CD4-positive, alpha-beta memory T cell (primary cell): ENCODE results near the gene SPHK2. TPM values are rescaled to one million over a fixed set of nuclear protein-coding genes. Genes with fewer than 3 reads are reported as not detected.

Experiments used
- CTCF ChIA-PET: fragments of 350-600 bp; sonication (Branson Sonifier 250); formaldehyde crosslinking; loops from one replicate; lab custom pipeline; 2021; ENCODE audit warnings: inconsistent platforms; ENCODE audit not compliant: partially characterized antibody; lab: Charles Lee
- POLR2A ChIA-PET: fragments of 350-600 bp; sonication (Branson Sonifier 250); formaldehyde crosslinking; loops from one replicate; lab custom pipeline; 2021; ENCODE audit not compliant: partially characterized antibody; lab: Charles Lee
- DNase-seq, 5 donors: peaks; one replicate each; pipeline versions ENCODE4 v3.0.0 to v3.0.0-alpha.2; 2020 to 2022; ENCODE audit warnings: mixed read lengths in 1 of 5
- H3K27ac ChIP-seq: one replicate; pipeline ENCODE4 v1.7.0; 2013; ENCODE audit warnings: low read depth, low read length
- H3K27me3 ChIP-seq: 2 replicates; pipeline ENCODE4 v1.7.0; 2013; ENCODE audit warnings: mild to moderate bottlenecking, low read length, moderate library complexity; ENCODE audit not compliant: insufficient read depth
- H3K36me3 ChIP-seq: 2 replicates; pipeline ENCODE4 v1.7.0; 2013; ENCODE audit warnings: mild to moderate bottlenecking, low read length, moderate library complexity; ENCODE audit not compliant: insufficient read depth
- H3K4me1 ChIP-seq: 2 replicates; pipeline ENCODE4 v1.7.0; 2013; ENCODE audit warnings: mild to moderate bottlenecking, low read length, moderate library complexity; ENCODE audit not compliant: insufficient read depth
- H3K4me3 ChIP-seq, 2 donors: one replicate each; pipeline ENCODE4 v1.7.0; 2013; ENCODE audit warnings: low read length in 2 of 2, mild to moderate bottlenecking in 1 of 2
- H3K9me3 ChIP-seq, 2 donors: one replicate each; pipeline ENCODE4 v1.7.0; 2013; ENCODE audit warnings: low read length in 2 of 2, control low read depth in 1 of 2; ENCODE audit not compliant: control insufficient read depth in 1 of 2
- H3K27ac Mint-ChIP-seq, 7 donors: one replicate each; pipeline ENCODE4 v1.8.0; 2020 to 2021; ENCODE audit warnings: mixed read lengths in 7 of 7, mild to moderate bottlenecking in 6 of 7, inconsistent platforms in 3 of 7, moderate library complexity in 3 of 7
- H3K27me3 Mint-ChIP-seq, 2 donors: one replicate each; pipeline ENCODE4 v1.8.0; 2020 to 2021; ENCODE audit warnings: mixed read lengths in 2 of 2
- H3K36me3 Mint-ChIP-seq, 2 donors: one replicate each; pipeline ENCODE4 v1.8.0; 2020 to 2021; ENCODE audit warnings: mixed read lengths in 2 of 2, inconsistent platforms in 1 of 2, mild to moderate bottlenecking in 1 of 2
- H3K4me1 Mint-ChIP-seq, 4 donors: one replicate each; pipeline ENCODE4 v1.8.0; 2020 to 2021; ENCODE audit warnings: mixed read lengths in 4 of 4, mild to moderate bottlenecking in 1 of 4
- H3K4me3 Mint-ChIP-seq, 8 donors: one replicate each; pipeline ENCODE4 v1.8.0; 2020 to 2021; ENCODE audit warnings: mixed read lengths in 8 of 8, mild to moderate bottlenecking in 7 of 8, moderate library complexity in 6 of 8, inconsistent platforms in 3 of 8
- H3K9me3 Mint-ChIP-seq, 8 donors: one replicate each; pipeline ENCODE4 v1.8.0; 2020 to 2021; ENCODE audit warnings: mixed read lengths in 8 of 8, mild to moderate bottlenecking in 5 of 8, inconsistent platforms in 3 of 8, moderate library complexity in 1 of 8
- intact Hi-C: fragments of 100-400 bp; cut with micrococcal nuclease; formaldehyde crosslinking; loops from one replicate; pipeline ENCODE4 v1.15.1; 2023
- polyA plus RNA-seq, 2 donors: library from polyadenylated mRNA; unstranded; fragments of 300-500 nt; fragmentation: Illumina TruSeq; gene quantifications; one replicate each; pipeline ENCODE4 v1.2.3, GENCODE V29; 2021
- total RNA-seq, 2 experiments: library from RNA; stranded (reverse); gene quantifications; one replicate each; pipeline ENCODE4 v1.2.3, GENCODE V29; 2021

Gene SPHK2
- total and polyA plus RNA-seq, 4 experiments from 2014 or later = 6.0 to 29.1 (median 16.7) TPM

DNA sequence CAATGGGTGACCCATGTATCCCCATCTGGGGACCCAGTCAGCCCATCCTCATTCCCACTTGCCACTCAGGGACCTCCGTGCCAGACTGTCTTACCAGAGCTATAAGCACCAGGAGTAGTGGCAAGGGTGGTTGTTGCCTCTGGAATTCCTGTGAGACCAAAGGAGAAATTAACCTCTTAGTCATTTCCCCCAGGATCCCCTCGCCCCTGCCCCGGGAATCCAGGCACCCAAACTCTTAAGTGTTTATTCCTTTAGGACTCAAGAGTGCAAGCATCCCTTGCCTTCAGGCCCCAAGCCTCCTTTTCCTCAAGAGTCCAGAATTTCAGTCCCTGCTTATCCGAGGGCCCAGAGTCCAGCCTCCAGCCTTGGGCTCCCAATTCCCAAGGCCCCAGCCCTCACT, 44.4 kb downstream of the SPHK2 start:
- peaks cover 5 to 12% (median 8%) of the 10 kb centered on the region in 4 donors for H3K4me1 Mint-ChIP-seq
- no peaks in the 10 kb centered on the region for H3K27me3 Mint-ChIP-seq
- Histone ChIP-seq H3K4me3 (no peak overlapping the region), H3K4me1 (peaks cover 10% of the 10 kb centered on the region), H3K36me3 (no peaks in the 10 kb centered on the region), H3K9me3 (no peaks in the 10 kb centered on the region), H3K27ac (no peak overlapping the region), H3K27me3 (no peaks in the 10 kb centered on the region)
- no peaks in the 10 kb centered on the region for H3K9me3 Mint-ChIP-seq
- no peaks in the 10 kb centered on the region for H3K36me3 Mint-ChIP-seq
- H3K4me3 Mint-ChIP-seq = no peak overlapping the region
- H3K27ac Mint-ChIP-seq = no peak overlapping the region
- POLR2A ChIA-PET = no interaction called here
- no peak for DNase-seq
- intact Hi-C loops = no loop called here
- CTCF ChIA-PET = interaction anchor here (1.5 kb wide), 1 partner anchor 11 kb away, joined by 7 read pairs; no protein-coding TSS in a partner anchor

DNA sequence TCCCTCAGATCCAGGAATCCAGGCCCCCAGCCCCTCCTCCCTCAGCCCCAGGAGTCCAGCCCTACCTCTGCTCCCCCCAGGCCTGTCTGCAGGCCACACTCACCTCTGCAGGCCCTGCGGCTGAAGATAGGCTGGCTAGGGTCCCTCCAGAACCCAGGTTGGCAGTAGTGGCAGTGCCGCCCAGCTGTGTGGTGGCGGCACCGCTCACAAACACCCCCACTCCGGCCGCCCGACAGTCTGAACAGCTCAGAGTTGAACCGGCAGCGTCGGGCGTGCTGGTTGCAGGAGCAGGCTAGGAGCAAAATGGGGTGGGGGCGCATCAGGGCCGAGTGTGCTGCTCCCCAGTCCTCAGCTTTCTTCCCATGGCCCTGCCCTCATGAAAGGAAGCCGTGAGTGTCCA, 45.2 kb downstream of the SPHK2 start:
- ChIA-PET POLR2A (no interaction called here), CTCF (interaction anchor here (1.0 to 1.2 kb wide), 2 partner anchors 10 to 12 kb away, joined by 4 to 5 read pairs; no protein-coding TSS in a partner anchor)
- no peak overlapping the region for H3K27ac Mint-ChIP-seq
- H3K27me3 Mint-ChIP-seq = no peaks in the 10 kb centered on the region
- Histone ChIP-seq H3K4me3 (no peak overlapping the region), H3K27me3 (no peaks in the 10 kb centered on the region), H3K4me1 (peaks cover 10% of the 10 kb centered on the region), H3K36me3 (no peaks in the 10 kb centered on the region), H3K27ac (no peak overlapping the region), H3K9me3 (no peaks in the 10 kb centered on the region)
- no peak overlapping the region for H3K4me3 Mint-ChIP-seq
- DNase-seq = no peak
- intact Hi-C loops = no loop called here
- peaks cover 5 to 12% (median 8%) of the 10 kb centered on the region in 4 donors for H3K4me1 Mint-ChIP-seq
- H3K36me3 Mint-ChIP-seq = no peaks in the 10 kb centered on the region
- H3K9me3 Mint-ChIP-seq = peaks cover 0 to 2% (median 0%) of the 10 kb centered on the region in 8 donors

GRCh38 chr19:48665786-48666185, 46.5 kb downstream of the SPHK2 start:
- Histone ChIP-seq H3K36me3 (no peaks in the 10 kb centered on the region), H3K4me1 (peaks cover 7% of the 10 kb centered on the region), H3K9me3 (no peaks in the 10 kb centered on the region), H3K4me3 (no peak overlapping the region), H3K27ac (no peak overlapping the region), H3K27me3 (no peaks in the 10 kb centered on the region)
- intact Hi-C loops = no loop called here
- CTCF ChIA-PET = no interaction called here
- Mint-ChIP-seq H3K27ac (no peak overlapping the region), H3K9me3 (peaks cover 0 to 2% (median 0%) of the 10 kb centered on the region in 8 donors), H3K36me3 (no peaks in the 10 kb centered on the region), H3K4me3 (no peak overlapping the region), H3K4me1 (peaks cover 6 to 9% (median 7%) of the 10 kb centered on the region in 4 donors), H3K27me3 (no peaks in the 10 kb centered on the region)
- no peak for DNase-seq
- POLR2A ChIA-PET = no interaction called here

DNA sequence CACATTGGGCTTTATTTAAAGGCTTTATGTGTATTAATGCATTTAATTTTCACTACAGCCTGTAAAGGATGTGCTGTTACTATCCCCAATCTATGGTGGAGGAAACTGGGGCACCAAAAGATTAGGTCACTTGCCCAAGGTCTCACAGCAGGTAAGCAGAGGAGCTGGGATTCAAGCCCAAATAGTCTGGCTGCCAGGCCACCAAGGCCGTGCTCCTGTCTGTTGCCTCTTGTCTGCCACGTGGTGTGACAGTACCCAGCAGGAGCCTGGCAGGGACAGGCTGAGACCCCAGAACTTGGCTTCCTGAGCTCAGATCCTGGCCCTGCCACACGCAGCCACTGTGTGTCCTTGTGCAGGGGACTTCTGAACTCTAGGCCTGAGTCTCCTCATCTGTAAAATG, 49.0 kb downstream of the SPHK2 start:
- Mint-ChIP-seq H3K27me3 (no peaks in the 10 kb centered on the region), H3K4me3 (no peak overlapping the region), H3K27ac (no peak overlapping the region), H3K36me3 (no peaks in the 10 kb centered on the region), H3K9me3 (peaks cover 0 to 2% (median 0%) of the 10 kb centered on the region in 8 donors), H3K4me1 (peaks cover 0 to 4% (median under 1%) of the 10 kb centered on the region in 4 donors)
- no peaks in the 10 kb centered on the region for H3K4me1 ChIP-seq
- no peaks in the 10 kb centered on the region for H3K9me3 ChIP-seq
- no peak for DNase-seq
- H3K27me3 ChIP-seq = no peaks in the 10 kb centered on the region
- ChIA-PET POLR2A (interaction anchor here (0.8 to 0.9 kb wide), 2 partner anchors 10 to 31 kb away, joined by 3 read pairs; no protein-coding TSS in a partner anchor), CTCF (interaction anchor here (1.5 kb wide), 1 partner anchor 10 kb away, joined by 5 read pairs; no protein-coding TSS in a partner anchor)
- intact Hi-C loops = no loop called here
- H3K36me3 ChIP-seq = no peaks in the 10 kb centered on the region
- H3K4me3 ChIP-seq = no peak overlapping the region
- H3K27ac ChIP-seq = no peak overlapping the region

DNA sequence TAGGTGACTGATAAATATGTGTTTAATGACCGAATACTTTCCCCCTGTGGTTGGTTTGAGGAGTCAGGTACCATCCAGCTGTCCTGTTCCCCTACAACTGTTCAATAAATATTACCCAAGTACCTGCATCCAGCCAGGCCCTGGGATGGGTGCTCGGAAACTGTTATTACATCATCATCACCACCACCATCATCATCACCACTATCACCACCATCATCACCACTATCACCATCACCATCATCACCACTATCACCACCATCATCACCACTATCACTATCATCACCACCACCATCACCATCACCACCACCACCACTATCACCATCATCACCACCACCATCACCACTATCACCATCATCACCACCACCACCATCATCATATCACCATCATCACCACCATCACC, 49.5 kb downstream of the SPHK2 start:
- no peak for DNase-seq
- no peaks in the 10 kb centered on the region for H3K9me3 ChIP-seq
- no peaks in the 10 kb centered on the region for H3K27me3 ChIP-seq
- H3K27ac Mint-ChIP-seq = peak overlapping the region in 2 of 7 donors; percentile 3 to 60
- ChIA-PET CTCF (interaction anchor here (1.5 kb wide), 1 partner anchor 9 kb away, joined by 5 read pairs; no protein-coding TSS in a partner anchor), POLR2A (interaction anchor here (0.9 kb wide), 1 partner anchor 10 kb away, joined by 3 read pairs; no protein-coding TSS in a partner anchor)
- no peak overlapping the region for H3K4me3 ChIP-seq
- H3K4me1 Mint-ChIP-seq = peaks cover 0 to 4% (median under 1%) of the 10 kb centered on the region in 4 donors
- H3K27me3 Mint-ChIP-seq = no peaks in the 10 kb centered on the region
- no peaks in the 10 kb centered on the region for H3K4me1 ChIP-seq
- H3K36me3 Mint-ChIP-seq = no peaks in the 10 kb centered on the region
- no peaks in the 10 kb centered on the region for H3K36me3 ChIP-seq
- intact Hi-C loops = no loop called here
- H3K4me3 Mint-ChIP-seq = no peak overlapping the region
- H3K9me3 Mint-ChIP-seq = peaks cover 0 to 2% (median 0%) of the 10 kb centered on the region in 8 donors
- no peak overlapping the region for H3K27ac ChIP-seq

DNA sequence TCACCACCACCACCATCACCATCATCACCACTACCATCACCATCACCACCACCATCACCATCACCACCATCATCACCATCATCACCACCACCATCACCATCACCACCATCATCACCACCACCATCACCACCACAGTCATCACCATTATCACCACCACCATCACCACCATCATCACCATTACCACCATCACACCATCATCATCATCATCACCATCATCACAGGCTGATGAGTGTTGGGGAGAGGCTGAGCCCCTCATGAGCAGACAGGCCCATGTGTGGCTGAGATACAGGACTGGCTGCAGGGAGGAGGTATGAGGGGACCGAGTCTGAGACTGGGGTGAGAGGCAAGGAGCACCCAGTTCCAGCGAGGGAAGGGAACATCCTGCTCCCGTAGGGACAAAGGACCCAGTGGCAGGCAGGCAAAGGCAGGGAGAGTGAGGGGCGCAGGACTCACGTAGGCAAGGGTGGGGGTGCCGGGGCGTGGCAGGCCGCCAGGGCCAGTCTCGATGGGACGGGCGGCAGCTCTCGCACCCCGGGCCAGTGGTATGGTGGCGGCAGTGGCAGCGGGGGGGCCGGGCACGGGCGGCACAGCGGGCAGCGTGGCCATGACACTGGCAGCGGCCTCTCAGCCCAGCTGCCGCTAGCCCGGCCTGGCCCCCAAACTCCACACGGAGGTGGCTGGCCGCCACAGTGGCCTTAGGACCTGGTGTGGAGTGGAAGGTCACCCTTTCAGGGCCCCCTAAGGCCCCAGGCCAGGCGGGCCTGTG, 50.8 kb downstream of the SPHK2 start:
- H3K27ac ChIP-seq = no peak overlapping the region
- H3K36me3 ChIP-seq = no peaks in the 10 kb centered on the region
- ChIA-PET POLR2A (no interaction called here), CTCF (no interaction called here)
- Mint-ChIP-seq H3K27ac (peak overlapping the region in 3 of 7 donors; percentile 23 to 57 (median 53)), H3K36me3 (no peaks in the 10 kb centered on the region), H3K9me3 (peaks cover 0 to 2% (median 0%) of the 10 kb centered on the region in 8 donors), H3K4me3 (no peak overlapping the region), H3K4me1 (peaks cover 2 to 5% (median 3%) of the 10 kb centered on the region in 4 donors), H3K27me3 (no peaks in the 10 kb centered on the region)
- H3K4me1 ChIP-seq = peaks cover 2% of the 10 kb centered on the region
- DNase-seq = no peak
- no peaks in the 10 kb centered on the region for H3K27me3 ChIP-seq
- H3K9me3 ChIP-seq = no peaks in the 10 kb centered on the region
- intact Hi-C loops = no loop called here
- no peak overlapping the region for H3K4me3 ChIP-seq

DNA sequence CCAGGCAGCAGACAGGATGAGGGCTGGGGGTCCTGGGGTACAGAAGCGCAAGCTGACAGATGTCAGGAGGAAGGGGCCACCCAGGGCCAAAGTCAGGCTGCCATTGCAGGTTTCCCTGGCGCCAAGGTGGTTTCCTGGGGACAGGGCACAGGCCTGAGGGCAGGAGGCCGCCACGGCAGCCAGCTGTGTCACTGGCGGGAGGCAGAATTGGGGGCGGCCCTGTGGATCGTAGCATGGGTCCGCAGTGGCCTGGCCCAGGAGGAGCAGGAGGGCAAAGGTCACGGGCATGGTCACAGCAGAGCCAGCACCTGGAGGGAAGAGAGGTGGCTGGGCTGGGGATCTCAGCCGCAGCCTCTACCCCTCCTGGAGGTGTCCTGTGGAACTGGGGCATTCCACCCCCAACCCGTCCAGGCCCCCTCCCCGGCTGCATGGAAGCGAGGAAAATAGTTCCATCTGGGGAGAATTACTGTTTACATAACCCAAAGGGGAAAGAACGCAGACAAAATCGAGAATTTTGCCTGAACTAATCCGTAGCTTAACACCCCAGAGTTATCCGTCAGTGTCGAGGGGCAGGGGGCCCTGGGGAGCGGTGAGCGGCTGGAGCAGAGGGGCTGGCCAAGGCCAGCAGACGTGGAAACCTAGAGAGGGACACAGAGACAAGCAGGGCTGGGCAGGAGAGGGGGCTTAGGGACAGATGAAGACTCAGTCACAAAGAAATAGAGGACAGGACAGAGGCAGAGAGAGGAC, 51.6 kb downstream of the SPHK2 start:
- intact Hi-C loops = no loop called here
- H3K4me1 ChIP-seq = peaks cover 9% of the 10 kb centered on the region
- peak overlapping the region in 1 of 7 donors; percentile 37 for H3K27ac Mint-ChIP-seq
- peaks cover 7 to 9% (median 8%) of the 10 kb centered on the region in 4 donors for H3K4me1 Mint-ChIP-seq
- ChIA-PET CTCF (no interaction called here), POLR2A (no interaction called here)
- no peaks in the 10 kb centered on the region for H3K9me3 ChIP-seq
- peaks cover 0 to 2% (median 0%) of the 10 kb centered on the region in 8 donors for H3K9me3 Mint-ChIP-seq
- no peak overlapping the region for H3K4me3 ChIP-seq
- H3K27ac ChIP-seq = no peak overlapping the region
- DNase-seq = no peak
- H3K36me3 Mint-ChIP-seq = no peaks in the 10 kb centered on the region
- no peaks in the 10 kb centered on the region for H3K27me3 ChIP-seq
- no peaks in the 10 kb centered on the region for H3K27me3 Mint-ChIP-seq
- H3K4me3 Mint-ChIP-seq = no peak overlapping the region
- H3K36me3 ChIP-seq = no peaks in the 10 kb centered on the region
